Measurements from ENCODE around the gene AASS.

AASS gene

GRCh38 chr7:122040147-122040546 is 103.9 kb downstream of the AASS start:
- H3K36me3 ChIP-seq (ENCODE audit: control insufficient read depth, insufficient read depth, low read length) = peaks cover 96% of the 10 kb centered on the region
- no peaks in the 10 kb centered on the region for H3K9me3 ChIP-seq (ENCODE audit: control insufficient read depth, insufficient read depth, low read depth, low read length)
- no peaks in the 10 kb centered on the region for H3K27me3 ChIP-seq (ENCODE audit: control insufficient read depth, insufficient read depth, low read length)
- H3K4me1 ChIP-seq (ENCODE audit: control insufficient read depth, insufficient read depth, low read length) = no peaks in the 10 kb centered on the region
- H3K4me3 ChIP-seq (ENCODE audit: low read depth, low read length) = no peak overlapping the region
- no peak overlapping the region for H3K9ac ChIP-seq (ENCODE audit: low read length)
- H3K27ac ChIP-seq (ENCODE audit: low read depth, low read length) = no peak overlapping the region

GRCh38 chr7:122038904-122039303 is 105.1 kb downstream of the AASS start:
- no peak overlapping the region for H3K4me3 ChIP-seq (ENCODE audit: low read depth, low read length)
- H3K27me3 ChIP-seq (ENCODE audit: control insufficient read depth, insufficient read depth, low read length) = no peaks in the 10 kb centered on the region
- no peak overlapping the region for H3K27ac ChIP-seq (ENCODE audit: low read depth, low read length)
- no peak overlapping the region for H3K9ac ChIP-seq (ENCODE audit: low read length)
- H3K9me3 ChIP-seq (ENCODE audit: control insufficient read depth, insufficient read depth, low read depth, low read length) = no peaks in the 10 kb centered on the region
- H3K36me3 ChIP-seq (ENCODE audit: control insufficient read depth, insufficient read depth, low read length) = peaks cover 96% of the 10 kb centered on the region
- no peaks in the 10 kb centered on the region for H3K4me1 ChIP-seq (ENCODE audit: control insufficient read depth, insufficient read depth, low read length)

- H3K27ac ChIP-seq (ENCODE audit: low read depth, low read length) = no peak overlapping the region
- H3K36me3 ChIP-seq (ENCODE audit: control insufficient read depth, insufficient read depth, low read length) = peaks cover 94% of the 10 kb centered on the region
Observed at GRCh38 chr7:122038134-122038533, 105.9 kb downstream of the AASS start.

GRCh38 chr7:122035876-122036275 is 108.2 kb downstream of the AASS start:
- Histone ChIP-seq H3K27ac (ENCODE audit: low read depth, low read length) (no peak overlapping the region), H3K27me3 (ENCODE audit: control insufficient read depth, insufficient read depth, low read length) (no peaks in the 10 kb centered on the region), H3K4me3 (ENCODE audit: low read depth, low read length) (no peak overlapping the region), H3K9me3 (ENCODE audit: control insufficient read depth, insufficient read depth, low read depth, low read length) (no peaks in the 10 kb centered on the region), H3K9ac (ENCODE audit: low read length) (no peak overlapping the region), H3K4me1 (ENCODE audit: control insufficient read depth, insufficient read depth, low read length) (no peaks in the 10 kb centered on the region), H3K36me3 (ENCODE audit: control insufficient read depth, insufficient read depth, low read length) (peaks cover 81% of the 10 kb centered on the region)

More at GRCh38 chr7:122038134-122038533, 105.9 kb downstream of the AASS start:
- no peaks in the 10 kb centered on the region for H3K27me3 ChIP-seq (ENCODE audit: control insufficient read depth, insufficient read depth, low read length)
- no peaks in the 10 kb centered on the region for H3K9me3 ChIP-seq (ENCODE audit: control insufficient read depth, insufficient read depth, low read depth, low read length)
- H3K4me3 ChIP-seq (ENCODE audit: low read depth, low read length) = no peak overlapping the region
- H3K9ac ChIP-seq (ENCODE audit: low read length) = no peak overlapping the region
- no peaks in the 10 kb centered on the region for H3K4me1 ChIP-seq (ENCODE audit: control insufficient read depth, insufficient read depth, low read length)

- H3K4me1 ChIP-seq (ENCODE audit: control insufficient read depth, insufficient read depth, low read length) = no peaks in the 10 kb centered on the region
- peaks cover 64% of the 10 kb centered on the region for H3K36me3 ChIP-seq (ENCODE audit: control insufficient read depth, insufficient read depth, low read length)
- no peak overlapping the region for H3K9ac ChIP-seq (ENCODE audit: low read length)
- H3K27me3 ChIP-seq (ENCODE audit: control insufficient read depth, insufficient read depth, low read length) = no peaks in the 10 kb centered on the region
- H3K9me3 ChIP-seq (ENCODE audit: control insufficient read depth, insufficient read depth, low read depth, low read length) = no peaks in the 10 kb centered on the region
- no peak overlapping the region for H3K27ac ChIP-seq (ENCODE audit: low read depth, low read length)
- H3K4me3 ChIP-seq (ENCODE audit: low read depth, low read length) = no peak overlapping the region
Observed at GRCh38 chr7:122033641-122034040, 110.4 kb downstream of the AASS start.

GRCh38 chr7:122027058-122027457 is 117.0 kb downstream of the AASS start:
- Histone ChIP-seq H3K4me1 (ENCODE audit: control insufficient read depth, insufficient read depth, low read length) (no peaks in the 10 kb centered on the region), H3K27me3 (ENCODE audit: control insufficient read depth, insufficient read depth, low read length) (no peaks in the 10 kb centered on the region), H3K9ac (ENCODE audit: low read length) (no peak overlapping the region), H3K9me3 (ENCODE audit: control insufficient read depth, insufficient read depth, low read depth, low read length) (no peaks in the 10 kb centered on the region), H3K27ac (ENCODE audit: low read depth, low read length) (no peak overlapping the region), H3K4me3 (ENCODE audit: low read depth, low read length) (no peak overlapping the region), H3K36me3 (ENCODE audit: control insufficient read depth, insufficient read depth, low read length) (peaks cover 18% of the 10 kb centered on the region)
